ENCODE data around the gene TRAF2. TPM values are rescaled to one million over a fixed set of nuclear protein-coding genes. Genes with fewer than 3 reads are reported as not detected.

Gene TRAF2
- total RNA-seq, 2 donors from 2014 or later: 45.9 to 55.1 TPM

DNA sequence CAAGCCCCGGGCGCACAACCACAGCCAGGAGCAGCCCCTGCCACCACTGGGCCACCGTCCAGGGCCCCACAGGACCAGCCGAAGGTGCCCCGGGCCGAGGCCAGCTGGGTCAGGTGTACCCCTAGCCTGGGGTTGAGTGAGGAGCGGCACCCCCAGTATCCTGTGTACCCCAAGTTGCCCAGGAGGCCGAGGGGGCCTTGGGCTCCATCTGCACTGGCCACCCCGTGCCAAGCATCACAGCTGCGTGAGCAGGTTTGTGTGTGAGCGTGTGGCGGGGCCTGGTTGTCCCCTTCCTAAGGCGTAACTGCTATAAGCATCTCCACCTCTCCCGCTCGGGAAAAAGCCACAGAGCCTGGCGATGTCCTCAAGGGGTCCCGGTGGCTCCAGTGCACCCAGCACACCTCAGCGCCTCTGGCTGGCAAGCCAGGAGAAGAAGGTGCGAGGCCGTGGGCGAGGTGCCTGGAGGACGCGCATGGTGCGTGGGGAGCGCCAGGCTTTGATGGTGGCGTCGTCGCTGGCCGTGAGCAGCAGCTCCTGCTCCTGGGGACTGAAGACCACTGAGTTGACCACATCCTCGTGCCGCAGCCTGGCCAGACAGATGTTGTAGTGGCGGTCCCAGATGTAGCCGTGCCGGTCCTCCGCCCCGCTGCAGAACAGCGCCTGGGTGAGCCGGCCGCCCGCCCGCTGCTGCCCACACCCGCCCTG lies 54.4 kb downstream of the TRAF2 start:
- H3K4me3 ChIP-seq (ENCODE audit: low read length): no peak overlapping the region

DNA sequence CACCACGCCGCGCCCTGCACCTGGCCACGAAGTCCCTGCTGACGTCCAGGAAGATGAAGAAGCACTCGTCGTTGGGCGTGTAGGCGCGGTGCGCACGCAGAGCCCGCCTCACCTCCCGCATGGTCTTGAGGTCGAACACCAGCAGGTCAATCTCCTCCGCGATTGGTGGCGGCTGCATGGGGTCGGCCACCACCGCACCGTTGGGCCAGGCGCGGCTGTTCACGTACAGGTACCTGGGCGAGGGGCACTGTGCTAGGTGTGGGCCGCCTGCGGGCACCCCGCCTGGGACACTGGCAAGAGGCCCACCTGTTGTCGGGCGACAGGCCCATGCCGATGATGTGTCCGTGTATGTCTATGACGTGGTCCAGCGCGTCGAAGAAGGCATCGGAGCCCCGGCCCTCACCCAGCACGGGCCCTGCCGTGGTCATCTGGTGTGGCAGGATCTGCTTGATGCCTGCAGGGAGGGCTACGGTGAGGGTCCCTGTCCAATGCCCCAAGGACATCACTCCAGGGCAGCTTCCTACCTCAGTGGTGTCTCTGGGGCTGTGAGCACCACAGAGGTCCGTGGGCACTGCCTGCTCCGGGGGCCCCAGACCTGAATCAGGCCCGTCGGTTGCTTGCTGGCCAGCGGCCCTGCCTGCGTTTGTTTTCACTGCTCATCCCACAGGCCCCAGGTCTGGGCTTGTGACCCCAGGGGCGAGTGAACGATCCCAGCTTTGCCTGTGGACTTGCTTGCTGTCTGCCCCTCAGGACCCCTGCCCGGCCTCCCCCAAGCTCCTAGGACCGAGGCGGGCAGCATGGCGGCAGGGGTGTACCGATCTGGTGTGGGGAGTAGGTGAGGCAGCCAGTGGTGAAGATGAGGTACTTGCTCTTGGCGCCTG lies 55.2 kb downstream of the TRAF2 start:
- Histone ChIP-seq H3K4me3 (ENCODE audit: low read length) (no peak overlapping the region), H3K36me3 (ENCODE audit: control insufficient read depth, insufficient read depth, low read length) (peaks cover 34% of the 10 kb centered on the region), H3K9ac (ENCODE audit: extremely low read depth, low read length, poor library complexity, severe bottlenecking) (no peak overlapping the region), H3K27ac (ENCODE audit: low read depth, low read length) (no peak overlapping the region), H3K9me3 (ENCODE audit: control insufficient read depth, low read length) (no peaks in the 10 kb centered on the region), H3K4me1 (ENCODE audit: control insufficient read depth, insufficient read depth, low read length) (no peaks in the 10 kb centered on the region), H3K27me3 (ENCODE audit: control insufficient read depth, insufficient read depth, low read length, poor library complexity, severe bottlenecking) (no peaks in the 10 kb centered on the region)
- Mint-ChIP-seq H3K27me3 (ENCODE audit: insufficient read depth) (no peaks in the 10 kb centered on the region), H3K27ac (no peak overlapping the region), H3K4me1 (no peaks in the 10 kb centered on the region), H3K36me3 (ENCODE audit: low read depth) (peaks cover 34% of the 10 kb centered on the region), H3K4me3 (no peak overlapping the region), H3K9me3 (no peaks in the 10 kb centered on the region)
- TF ChIP-seq, protein P1, sequence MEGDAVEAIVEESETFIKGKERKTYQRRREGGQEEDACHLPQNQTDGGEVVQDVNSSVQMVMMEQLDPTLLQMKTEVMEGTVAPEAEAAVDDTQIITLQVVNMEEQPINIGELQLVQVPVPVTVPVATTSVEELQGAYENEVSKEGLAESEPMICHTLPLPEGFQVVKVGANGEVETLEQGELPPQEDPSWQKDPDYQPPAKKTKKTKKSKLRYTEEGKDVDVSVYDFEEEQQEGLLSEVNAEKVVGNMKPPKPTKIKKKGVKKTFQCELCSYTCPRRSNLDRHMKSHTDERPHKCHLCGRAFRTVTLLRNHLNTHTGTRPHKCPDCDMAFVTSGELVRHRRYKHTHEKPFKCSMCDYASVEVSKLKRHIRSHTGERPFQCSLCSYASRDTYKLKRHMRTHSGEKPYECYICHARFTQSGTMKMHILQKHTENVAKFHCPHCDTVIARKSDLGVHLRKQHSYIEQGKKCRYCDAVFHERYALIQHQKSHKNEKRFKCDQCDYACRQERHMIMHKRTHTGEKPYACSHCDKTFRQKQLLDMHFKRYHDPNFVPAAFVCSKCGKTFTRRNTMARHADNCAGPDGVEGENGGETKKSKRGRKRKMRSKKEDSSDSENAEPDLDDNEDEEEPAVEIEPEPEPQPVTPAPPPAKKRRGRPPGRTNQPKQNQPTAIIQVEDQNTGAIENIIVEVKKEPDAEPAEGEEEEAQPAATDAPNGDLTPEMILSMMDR (conservative IDR thresholded peaks at IDR 0.05): no peak
- DNase-seq: no peak
- 96% methylated on average over 32 to 55 of the region's 55 CpGs for WGBS, 2 experiments (ENCODE audit: insufficient coverage in 1 of 2, insufficient read length in 1 of 2)

More for the DNA sequence above, 54.4 kb downstream of the TRAF2 start:
- Histone ChIP-seq H3K4me1 (ENCODE audit: control insufficient read depth, insufficient read depth, low read length) (no peaks in the 10 kb centered on the region), H3K27me3 (ENCODE audit: control insufficient read depth, insufficient read depth, low read length, poor library complexity, severe bottlenecking) (no peaks in the 10 kb centered on the region), H3K27ac (ENCODE audit: low read depth, low read length) (no peak overlapping the region), H3K9ac (ENCODE audit: extremely low read depth, low read length, poor library complexity, severe bottlenecking) (no peak overlapping the region), H3K9me3 (ENCODE audit: control insufficient read depth, low read length) (no peaks in the 10 kb centered on the region), H3K36me3 (ENCODE audit: control insufficient read depth, insufficient read depth, low read length) (peaks cover 34% of the 10 kb centered on the region)
- H3K27me3 Mint-ChIP-seq (ENCODE audit: insufficient read depth): no peaks in the 10 kb centered on the region
- H3K4me1 Mint-ChIP-seq: no peaks in the 10 kb centered on the region
- peaks cover 35% of the 10 kb centered on the region for H3K36me3 Mint-ChIP-seq (ENCODE audit: low read depth)
- no peak for DNase-seq
- H3K4me3 Mint-ChIP-seq: no peak overlapping the region
- H3K9me3 Mint-ChIP-seq: no peaks in the 10 kb centered on the region
- no peak overlapping the region for H3K27ac Mint-ChIP-seq
- TF ChIP-seq, protein P1 (conservative IDR thresholded peaks at IDR 0.05): no peak
- WGBS, 2 experiments (ENCODE audit: insufficient coverage in 1 of 2, insufficient read length in 1 of 2): 96 to 98% methylated on average over 27 to 42 of the region's 42 CpGs

DNA sequence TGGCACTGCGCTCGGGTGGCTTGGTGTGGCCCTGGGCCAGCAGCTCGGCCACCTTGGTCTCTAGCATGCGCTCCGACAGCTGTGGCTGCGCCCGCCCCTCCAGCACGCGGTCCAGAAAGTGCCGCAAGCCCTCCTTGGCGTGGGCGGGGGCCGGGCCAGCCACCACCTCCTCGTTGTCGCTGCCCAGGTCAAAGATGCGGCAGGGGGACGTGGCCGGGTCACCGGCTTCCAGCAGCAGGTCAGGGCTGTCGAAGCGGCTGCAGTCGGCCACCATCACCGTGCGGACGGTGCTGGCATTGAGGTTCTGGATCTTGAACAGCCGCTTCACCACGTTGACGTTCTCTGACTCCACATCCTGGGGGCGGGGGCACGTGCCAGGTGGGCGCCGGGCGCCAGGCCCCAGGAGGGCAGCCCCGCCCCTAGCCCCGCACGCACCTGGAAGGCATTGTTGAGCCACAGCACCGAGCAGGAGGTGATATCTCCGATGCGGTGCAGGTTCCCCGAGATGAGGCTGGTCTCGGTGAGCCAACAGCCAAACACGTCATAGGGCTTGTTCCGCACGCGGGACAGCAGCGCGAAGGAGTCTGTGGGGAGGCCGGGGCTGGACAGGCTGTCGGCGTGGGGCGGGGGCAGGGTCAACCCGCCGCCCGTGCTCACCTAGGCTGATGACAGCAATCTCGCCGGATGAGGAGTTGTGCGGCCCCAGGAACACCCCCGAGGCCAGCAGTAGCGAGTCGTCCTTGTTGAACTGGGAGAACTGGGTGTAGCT lies 56.0 kb downstream of the TRAF2 start:
- Histone ChIP-seq H3K27me3 (ENCODE audit: control insufficient read depth, insufficient read depth, low read length, poor library complexity, severe bottlenecking) (no peaks in the 10 kb centered on the region), H3K36me3 (ENCODE audit: control insufficient read depth, insufficient read depth, low read length) (peaks cover 34% of the 10 kb centered on the region), H3K27ac (ENCODE audit: low read depth, low read length) (no peak overlapping the region), H3K9ac (ENCODE audit: extremely low read depth, low read length, poor library complexity, severe bottlenecking) (no peak overlapping the region), H3K4me3 (ENCODE audit: low read length) (no peak overlapping the region), H3K4me1 (ENCODE audit: control insufficient read depth, insufficient read depth, low read length) (no peaks in the 10 kb centered on the region), H3K9me3 (ENCODE audit: control insufficient read depth, low read length) (no peaks in the 10 kb centered on the region)
- 96% methylated on average over 46 to 60 of the region's 60 CpGs for WGBS, 2 experiments (ENCODE audit: insufficient coverage in 1 of 2, insufficient read length in 1 of 2)
- no peak overlapping the region for H3K27ac Mint-ChIP-seq
- TF ChIP-seq, protein P1 (conservative IDR thresholded peaks at IDR 0.05): no peak
- H3K9me3 Mint-ChIP-seq: no peaks in the 10 kb centered on the region
- H3K4me3 Mint-ChIP-seq: peak overlapping the region; percentile 63
- no peaks in the 10 kb centered on the region for H3K4me1 Mint-ChIP-seq
- H3K36me3 Mint-ChIP-seq (ENCODE audit: low read depth): peaks cover 30% of the 10 kb centered on the region
- H3K27me3 Mint-ChIP-seq (ENCODE audit: insufficient read depth): no peaks in the 10 kb centered on the region
- peak; percentile 38 for DNase-seq

All from endodermal cell (in vitro differentiated cells).